Transverse colon (tissue), 3 donors: ENCODE measurements around the gene ERMARD.
A peak's percentile ranks its signal among the peaks of the same experiment; 100 is the strongest.

Experiments
- CTCF ChIP-seq, 5 experiments: fragments of 200-600 bp in 3 of 5; fragments of 450-650 bp in 2 of 5; sonication (generic) in 3 of 5; IDR thresholded peaks; 1 replicate in 2 of 5; 2 replicates in 3 of 5; pipeline ENCODE4 v1.5.1; 2016 to 2017; ENCODE audit warnings: antibody characterized with exemption in 5 of 5, inconsistent platforms in 3 of 5, mild to moderate bottlenecking in 2 of 5, moderate library complexity in 1 of 5
- POLR2A ChIP-seq: fragments of 450-650 bp; IDR thresholded peaks from one replicate; pipeline ENCODE4 v1.6.1; 2016; ENCODE audit warnings: antibody characterized with exemption, mild to moderate bottlenecking, moderate library complexity

- TF ChIP-seq POLR2A (peak; percentile 40), CTCF (IDR thresholded peaks at IDR 0.05) (no peak)
Measured at GRCh38 chr6:169722362-169723199, 28.8 kb upstream of the ERMARD start.
